IPS DF 6.9 (cell line): Measurements from ENCODE around the gene PLCG2.
"Not testable (repeated sequence)": the region's sequence is repeated elsewhere in the genome, so short reads cannot be mapped to it uniquely, and the experiment has no call there.

ENCODE experiments used
- DNase-seq: peaks from one replicate; pipeline ENCODE4 v3.0.0-alpha.2; 2013; ENCODE audit warnings: low read depth, low spot score
- H3K27ac ChIP-seq: one replicate; pipeline ENCODE4 v1.5.1; 2013; ENCODE audit warnings: low read length, control low read depth
- H3K27me3 ChIP-seq: 2 replicates; pipeline ENCODE4 v1.6.1; 2013; ENCODE audit warnings: mild to moderate bottlenecking, low read length; ENCODE audit not compliant: control insufficient read depth, insufficient read depth
- H3K36me3 ChIP-seq: 2 replicates; pipeline ENCODE4 v1.6.1; 2013; ENCODE audit warnings: low read length; ENCODE audit not compliant: control insufficient read depth, insufficient read depth
- H3K4me1 ChIP-seq: 2 replicates; pipeline ENCODE4 v1.6.1; 2013; ENCODE audit warnings: low read length; ENCODE audit not compliant: control insufficient read depth, insufficient read depth
- H3K4me3 ChIP-seq: 2 replicates; pipeline ENCODE4 v1.5.1; 2013; ENCODE audit warnings: mild to moderate bottlenecking, low read length
- H3K9me3 ChIP-seq: 2 replicates; pipeline ENCODE4 v1.6.1; 2013; ENCODE audit warnings: low read length, inconsistent platforms; ENCODE audit not compliant: control insufficient read depth, insufficient read depth
- WGBS: extraction: QIAGEN DNeasy Blood & Tissue Kit; methylation state at CpG from one replicate; pipeline ENCODE4 v1.1.7; 2013; ENCODE audit warnings: mixed read lengths, missing lambda C conversion rate; ENCODE audit not compliant: insufficient read length, insufficient coverage; 5-methylcytosine and 5-hydroxymethylcytosine counted together

The PLCG2 gene

GRCh38 chr16:81995651-81996050 is 216.6 kb downstream of the PLCG2 start:
- no peaks in the 10 kb centered on the region for H3K9me3 ChIP-seq
- DNase-seq, result no peak
- no peak overlapping the region for H3K4me3 ChIP-seq
- H3K4me1 ChIP-seq, result peaks cover 4% of the 10 kb centered on the region
- no peak overlapping the region for H3K27ac ChIP-seq
- no peaks in the 10 kb centered on the region for H3K27me3 ChIP-seq
- WGBS, result no CpG with 5 or more reads among the region's 3 CpGs
- H3K36me3 ChIP-seq, result no peaks in the 10 kb centered on the region

- Histone ChIP-seq H3K9me3 (no peaks in the 10 kb centered on the region), H3K36me3 (no peaks in the 10 kb centered on the region), H3K27me3 (no peaks in the 10 kb centered on the region), H3K4me1 (peaks cover 4% of the 10 kb centered on the region), H3K4me3 (no peak overlapping the region), H3K27ac (no peak overlapping the region)
- no CpG with 5 or more reads among the region's 11 CpGs for WGBS
- DNase-seq, result no peak
Measured at GRCh38 chr16:81996664-81997509, 217.8 kb downstream of the PLCG2 start.

- Histone ChIP-seq H3K9me3 (no peaks in the 10 kb centered on the region), H3K36me3 (no peaks in the 10 kb centered on the region), H3K4me1 (peaks cover 4% of the 10 kb centered on the region), H3K27ac (no peak overlapping the region), H3K4me3 (no peak overlapping the region), H3K27me3 (no peaks in the 10 kb centered on the region)
- no peak for DNase-seq
- no CpG with 5 or more reads among the region's 2 CpGs for WGBS
Measured at GRCh38 chr16:81997738-81998137, 218.6 kb downstream of the PLCG2 start.

- WGBS, result no CpG with 5 or more reads among the region's 3 CpGs
- DNase-seq, result no peak
- Histone ChIP-seq H3K9me3 (no peaks in the 10 kb centered on the region), H3K36me3 (no peaks in the 10 kb centered on the region), H3K27ac (no peak overlapping the region), H3K27me3 (no peaks in the 10 kb centered on the region), H3K4me1 (no peaks in the 10 kb centered on the region), H3K4me3 (no peak overlapping the region)
Measured at GRCh38 chr16:82002831-82003230, 223.7 kb downstream of the PLCG2 start.

- no peak overlapping the region for H3K27ac ChIP-seq
- no CpG with 5 or more reads among the region's 5 CpGs for WGBS
Measured at GRCh38 chr16:82004601-82005000, 225.5 kb downstream of the PLCG2 start.

GRCh38 chr16:82005027-82005830 is 226.1 kb downstream of the PLCG2 start:
- no CpG with 5 or more reads among the region's 6 CpGs for WGBS
- no peaks in the 10 kb centered on the region for H3K27me3 ChIP-seq
- H3K4me1 ChIP-seq, result no peaks in the 10 kb centered on the region
- H3K4me3 ChIP-seq, result no peak overlapping the region
- no peaks in the 10 kb centered on the region for H3K36me3 ChIP-seq
- no peak overlapping the region for H3K27ac ChIP-seq
- DNase-seq, result no peak
- H3K9me3 ChIP-seq, result no peaks in the 10 kb centered on the region; the same call in 1 of the 2 replicates

More at GRCh38 chr16:82004601-82005000, 225.5 kb downstream of the PLCG2 start:
- Histone ChIP-seq H3K27me3 (no peaks in the 10 kb centered on the region), H3K4me1 (no peaks in the 10 kb centered on the region), H3K36me3 (no peaks in the 10 kb centered on the region), H3K9me3 (no peaks in the 10 kb centered on the region; the same call in 1 of the 2 replicates), H3K4me3 (no peak overlapping the region)
- DNase-seq, result no peak

- no peak overlapping the region for H3K27ac ChIP-seq
- WGBS, result no CpG with 5 or more reads among the region's 5 CpGs
- no peak overlapping the region for H3K4me3 ChIP-seq
Measured at GRCh38 chr16:82006036-82006435, 226.9 kb downstream of the PLCG2 start.

GRCh38 chr16:82007189-82007588 is 228.1 kb downstream of the PLCG2 start:
- Histone ChIP-seq H3K27ac (no peak overlapping the region), H3K9me3 (no peaks in the 10 kb centered on the region; the same call in 1 of the 2 replicates), H3K4me1 (no peaks in the 10 kb centered on the region), H3K4me3 (no peak overlapping the region), H3K27me3 (no peaks in the 10 kb centered on the region), H3K36me3 (no peaks in the 10 kb centered on the region)
- DNase-seq, result no peak
- WGBS, result no CpG with 5 or more reads among the region's 2 CpGs

More at GRCh38 chr16:82006036-82006435, 226.9 kb downstream of the PLCG2 start:
- no peaks in the 10 kb centered on the region; the same call in 1 of the 2 replicates for H3K9me3 ChIP-seq
- H3K4me1 ChIP-seq, result no peaks in the 10 kb centered on the region
- DNase-seq, result no peak
- H3K27me3 ChIP-seq, result no peaks in the 10 kb centered on the region
- H3K36me3 ChIP-seq, result no peaks in the 10 kb centered on the region

- no CpG with 5 or more reads among the region's 9 CpGs for WGBS
- H3K4me1 ChIP-seq, result no peaks in the 10 kb centered on the region
- no peak for DNase-seq
- no peaks in the 10 kb centered on the region for H3K36me3 ChIP-seq
- H3K4me3 ChIP-seq, result no peak overlapping the region
- no peaks in the 10 kb centered on the region for H3K27me3 ChIP-seq
- H3K9me3 ChIP-seq, result no peaks in the 10 kb centered on the region; the same call in 1 of the 2 replicates
- no peak overlapping the region for H3K27ac ChIP-seq
Measured at GRCh38 chr16:82008957-82009592, 230.0 kb downstream of the PLCG2 start.

- not testable (repeated sequence) for DNase-seq, H3K4me3 ChIP-seq, H3K27me3 ChIP-seq, H3K36me3 ChIP-seq, H3K27ac ChIP-seq, H3K4me1 ChIP-seq, H3K9me3 ChIP-seq
- no CpG with 5 or more reads among the region's 4 CpGs for WGBS
Measured at GRCh38 chr16:82009789-82010188, 230.7 kb downstream of the PLCG2 start.
